Parathyroid adenoma (tissue), 2 donors: Measurements from ENCODE around the gene RPUSD4.

Experiments used
- H2AFZ ChIP-seq: fragments of 300-600 bp; sonication (generic); one replicate; pipeline ENCODE4 v1.7.0; 2017; ENCODE audit warnings: antibody characterized with exemption, mild to moderate bottlenecking
- H3K27ac ChIP-seq: fragments of 300-600 bp; sonication (generic); one replicate; pipeline ENCODE4 v1.7.0; 2017
- H3K27me3 ChIP-seq: fragments of 300-600 bp; sonication (generic); one replicate; pipeline ENCODE4 v1.7.0; 2017; ENCODE audit warnings: low read length; ENCODE audit not compliant: control insufficient read depth, insufficient read depth
- H3K36me3 ChIP-seq: fragments of 300-600 bp; sonication (generic); one replicate; pipeline ENCODE4 v1.7.0; 2017; ENCODE audit warnings: low read length; ENCODE audit not compliant: control insufficient read depth, insufficient read depth
- H3K4me1 ChIP-seq: fragments of 300-600 bp; sonication (generic); one replicate; pipeline ENCODE4 v1.7.0; 2017; ENCODE audit warnings: control low read depth
- H3K4me2 ChIP-seq: fragments of 300-600 bp; sonication (generic); one replicate; pipeline ENCODE4 v1.7.0; 2017; ENCODE audit warnings: low read length
- H3K4me3 ChIP-seq: fragments of 300-600 bp; sonication (generic); one replicate; pipeline ENCODE4 v1.7.0; 2017; ENCODE audit warnings: low read depth, low read length
- H3K79me2 ChIP-seq: fragments of 300-600 bp; sonication (generic); one replicate; pipeline ENCODE4 v1.7.0; 2017; ENCODE audit warnings: control low read depth
- H3K9ac ChIP-seq: fragments of 300-600 bp; sonication (generic); one replicate; pipeline ENCODE4 v1.7.0; 2017; ENCODE audit warnings: mild to moderate bottlenecking
- H3K9me3 ChIP-seq: fragments of 300-600 bp; sonication (generic); one replicate; pipeline ENCODE4 v1.7.0; 2017; ENCODE audit warnings: low read length; ENCODE audit not compliant: control insufficient read depth
- TF ChIP-seq, protein P1 (sequence below): fragments of 300-600 bp; sonication (generic); IDR thresholded peaks from one replicate; pipeline ENCODE4 v1.7.0; 2017; ENCODE audit warnings: antibody characterized with exemption, mild to moderate bottlenecking
- donor health status: primary hyperparathyroidism.

The RPUSD4 gene

DNA sequence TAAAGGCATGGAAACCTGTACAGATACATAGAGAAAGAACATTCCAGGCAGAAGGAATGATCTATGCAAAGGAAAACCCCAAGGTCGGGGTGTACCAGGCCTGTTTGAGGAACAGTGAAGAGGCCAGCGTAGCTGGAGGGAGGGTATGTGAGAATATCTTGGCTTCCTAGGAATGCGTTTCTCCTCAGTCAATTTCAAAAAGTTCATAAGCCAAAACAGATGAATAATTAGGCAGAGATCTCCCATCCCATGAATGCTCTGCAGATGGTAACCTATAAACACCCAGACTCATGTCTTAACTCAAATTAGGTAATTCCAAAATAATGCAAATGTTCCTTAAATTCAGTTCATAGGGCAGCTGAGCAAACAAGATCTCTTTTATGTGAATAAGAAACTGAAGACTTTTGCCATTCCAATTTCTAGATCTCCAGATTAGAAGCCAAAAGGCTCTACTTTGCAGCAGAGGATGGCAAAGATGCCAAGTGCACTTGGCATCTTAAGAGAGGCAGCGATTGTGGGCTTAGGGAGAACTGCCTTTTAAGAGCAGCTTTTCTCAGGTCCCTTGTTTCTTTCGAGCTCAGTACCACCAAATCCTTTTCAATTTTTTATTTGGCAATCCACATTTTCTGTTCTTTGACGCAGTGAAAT is 13.3 kb upstream of the RPUSD4 start:
- no peak overlapping the region for H3K27ac ChIP-seq
- H3K27me3 ChIP-seq, result no peaks in the 10 kb centered on the region
- H3K9ac ChIP-seq, result no peak overlapping the region
- no peak overlapping the region for H3K4me2 ChIP-seq
- no peaks in the 10 kb centered on the region for H3K36me3 ChIP-seq
- H3K4me1 ChIP-seq, result no peaks in the 10 kb centered on the region
- peaks cover 13% of the 10 kb centered on the region for H3K79me2 ChIP-seq
- TF ChIP-seq, protein P1, sequence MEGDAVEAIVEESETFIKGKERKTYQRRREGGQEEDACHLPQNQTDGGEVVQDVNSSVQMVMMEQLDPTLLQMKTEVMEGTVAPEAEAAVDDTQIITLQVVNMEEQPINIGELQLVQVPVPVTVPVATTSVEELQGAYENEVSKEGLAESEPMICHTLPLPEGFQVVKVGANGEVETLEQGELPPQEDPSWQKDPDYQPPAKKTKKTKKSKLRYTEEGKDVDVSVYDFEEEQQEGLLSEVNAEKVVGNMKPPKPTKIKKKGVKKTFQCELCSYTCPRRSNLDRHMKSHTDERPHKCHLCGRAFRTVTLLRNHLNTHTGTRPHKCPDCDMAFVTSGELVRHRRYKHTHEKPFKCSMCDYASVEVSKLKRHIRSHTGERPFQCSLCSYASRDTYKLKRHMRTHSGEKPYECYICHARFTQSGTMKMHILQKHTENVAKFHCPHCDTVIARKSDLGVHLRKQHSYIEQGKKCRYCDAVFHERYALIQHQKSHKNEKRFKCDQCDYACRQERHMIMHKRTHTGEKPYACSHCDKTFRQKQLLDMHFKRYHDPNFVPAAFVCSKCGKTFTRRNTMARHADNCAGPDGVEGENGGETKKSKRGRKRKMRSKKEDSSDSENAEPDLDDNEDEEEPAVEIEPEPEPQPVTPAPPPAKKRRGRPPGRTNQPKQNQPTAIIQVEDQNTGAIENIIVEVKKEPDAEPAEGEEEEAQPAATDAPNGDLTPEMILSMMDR, result no peak
- H3K4me3 ChIP-seq, result no peak overlapping the region
- H3K9me3 ChIP-seq, result no peaks in the 10 kb centered on the region
- no peak overlapping the region for H2AFZ ChIP-seq

DNA sequence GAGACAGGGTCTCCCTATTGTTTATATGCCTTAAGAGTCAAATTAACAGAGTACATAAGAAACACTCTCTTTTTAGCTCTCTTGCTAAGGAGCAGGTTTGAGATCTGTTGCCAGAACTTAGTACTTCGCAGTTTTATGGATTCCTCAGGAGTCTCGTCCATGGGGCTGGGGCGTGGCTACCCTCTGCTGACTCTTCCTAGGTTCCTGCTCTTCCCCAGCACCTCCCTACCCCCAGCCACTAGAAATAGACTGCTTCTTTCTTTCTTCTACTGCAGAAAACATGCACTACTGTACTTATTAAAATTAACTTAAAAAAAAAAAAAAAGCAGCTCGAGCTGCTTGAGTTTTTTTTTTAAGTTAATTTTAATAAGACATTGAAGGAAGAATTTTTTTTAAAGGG is 8.1 kb upstream of the RPUSD4 start:
- H3K4me2 ChIP-seq, result no peak overlapping the region
- H3K9me3 ChIP-seq, result no peaks in the 10 kb centered on the region
- peaks cover 19% of the 10 kb centered on the region for H3K79me2 ChIP-seq
- no peaks in the 10 kb centered on the region for H3K27me3 ChIP-seq
- TF ChIP-seq, protein P1, result no peak
- H3K27ac ChIP-seq, result no peak overlapping the region
- no peaks in the 10 kb centered on the region for H3K36me3 ChIP-seq
- H3K9ac ChIP-seq, result no peak overlapping the region
- no peak overlapping the region for H2AFZ ChIP-seq
- H3K4me3 ChIP-seq, result no peak overlapping the region
- H3K4me1 ChIP-seq, result no peaks in the 10 kb centered on the region

DNA sequence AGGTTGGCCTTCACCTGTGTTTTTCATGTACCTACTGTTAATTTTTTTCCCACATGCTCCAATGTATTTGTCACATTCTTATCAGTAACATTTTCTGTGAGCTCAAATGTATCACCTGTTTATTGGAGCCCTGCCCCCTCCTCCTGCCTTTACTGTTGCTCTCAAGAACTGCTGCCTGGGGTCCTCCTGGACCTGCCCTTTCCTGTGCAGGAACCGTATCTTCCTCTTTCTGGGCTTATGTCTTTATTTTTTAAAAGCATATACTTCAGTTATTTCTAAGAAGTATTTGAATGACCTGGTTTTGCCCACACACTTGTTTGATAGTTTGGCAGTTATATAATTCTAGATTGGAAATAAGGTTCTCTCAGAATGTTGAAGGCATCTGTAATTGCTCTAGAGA is 6.0 kb upstream of the RPUSD4 start:
- Histone ChIP-seq H3K36me3 (no peaks in the 10 kb centered on the region), H3K9me3 (no peaks in the 10 kb centered on the region), H3K27me3 (no peaks in the 10 kb centered on the region), H3K27ac (no peak overlapping the region), H2AFZ (no peak overlapping the region), H3K79me2 (peaks cover 22% of the 10 kb centered on the region), H3K4me1 (peaks cover 3% of the 10 kb centered on the region), H3K4me3 (no peak overlapping the region), H3K4me2 (no peak overlapping the region), H3K9ac (no peak overlapping the region)
- TF ChIP-seq, protein P1, result no peak

DNA sequence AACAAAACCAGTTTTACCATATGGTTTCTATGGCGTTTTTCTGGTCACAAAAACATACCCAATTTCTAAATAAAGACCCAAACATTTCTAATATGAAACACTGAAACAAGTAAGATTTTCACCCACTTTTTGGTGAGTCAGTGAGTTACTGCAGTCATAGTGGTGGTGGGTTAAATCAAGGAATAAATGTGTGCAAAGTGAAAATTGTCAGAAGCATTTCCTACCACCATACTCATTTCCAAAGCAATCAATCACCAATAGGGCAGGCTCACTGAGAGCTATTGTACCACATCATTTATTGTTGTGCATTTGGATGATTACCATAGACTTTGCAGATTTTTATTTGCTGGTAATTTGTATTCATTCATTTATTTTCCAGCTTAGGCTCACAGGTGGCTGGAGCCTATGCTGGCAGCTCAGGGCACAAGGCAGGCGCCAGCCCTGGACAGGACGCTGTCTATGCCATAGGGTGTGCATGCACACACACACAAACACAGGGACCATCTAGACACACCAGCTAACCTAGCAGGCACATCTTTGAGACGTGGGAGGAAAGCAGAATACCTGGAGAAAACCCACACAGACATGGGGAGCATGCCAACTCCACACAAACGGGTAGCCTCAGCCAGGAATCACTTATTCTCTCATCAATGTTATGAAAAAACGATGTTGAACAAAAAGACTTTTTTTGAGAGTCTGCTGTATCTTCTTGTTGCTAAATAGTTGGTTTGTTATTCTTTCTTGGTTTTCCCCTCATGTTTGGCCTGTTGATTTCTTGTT is 5.3 kb upstream of the RPUSD4 start:
- H3K27me3 ChIP-seq, result no peaks in the 10 kb centered on the region
- no peaks in the 10 kb centered on the region for H3K36me3 ChIP-seq
- no peaks in the 10 kb centered on the region for H3K9me3 ChIP-seq
- peaks cover 3% of the 10 kb centered on the region for H3K4me1 ChIP-seq
- H3K27ac ChIP-seq, result no peak overlapping the region
- TF ChIP-seq, protein P1, result no peak
- H2AFZ ChIP-seq, result no peak overlapping the region
- no peak overlapping the region for H3K4me2 ChIP-seq
- H3K79me2 ChIP-seq, result peaks cover 17% of the 10 kb centered on the region
- no peak overlapping the region for H3K9ac ChIP-seq
- no peak overlapping the region for H3K4me3 ChIP-seq
